ENCODE results near the gene HS6ST3. TPM values are rescaled to one million over a fixed set of nuclear protein-coding genes. Genes with fewer than 3 reads are reported as not detected.

Gene HS6ST3
- total and polyA plus RNA-seq, 9 of the 15 experiments (the other 6 are each of a cell fraction or from before 2014, with no cell fraction given): not detected

GRCh38 chr13:96342852-96343465, 253.1 kb downstream of the HS6ST3 start:
- Histone ChIP-seq H2AFZ (ENCODE audit: low read depth, low read length) (no peak overlapping the region), H3K27ac (ENCODE audit: extremely low read depth, low read depth, low read length) (no peak overlapping the region), H3K4me1 (replicated peaks in 1 of 2; ENCODE audit: control insufficient read depth in 2 of 2, insufficient read depth in 2 of 2, low read length in 2 of 2) (no peaks in the 10 kb centered on the region), H3K4me2 (ENCODE audit: insufficient read depth, low read length) (no peak overlapping the region), H3K4me3 (no peak overlapping the region), H3K9me3 (replicated peaks; ENCODE audit: control insufficient read depth, insufficient read depth, low read depth, low read length) (no peaks in the 10 kb centered on the region), H4K20me1 (replicated peaks; ENCODE audit: control insufficient read depth, insufficient read depth, low read length) (no peaks in the 10 kb centered on the region), H3K27me3 (ENCODE audit: control insufficient read depth in 2 of 2, insufficient read depth in 2 of 2, low read length in 2 of 2) (no peaks in the 10 kb centered on the region), H3K9me1 (ENCODE audit: control insufficient read depth, insufficient read depth, low read length) (no peaks in the 10 kb centered on the region), H3K79me2 (ENCODE audit: control insufficient read depth, insufficient read depth, low read length) (no peaks in the 10 kb centered on the region), H3K9ac (ENCODE audit: insufficient read depth in 1 of 2, low read depth in 2 of 2, low read length in 2 of 2) (no peak overlapping the region), H3K36me3 (ENCODE audit: control insufficient read depth, insufficient read depth, low read length) (no peaks in the 10 kb centered on the region)
- POLR2A ChIA-PET: interaction anchor here (0.6 kb wide), 1 partner anchor 1104 kb away, joined by 3 read pairs; no protein-coding TSS in a partner anchor
- FAIRE-seq: no peak
- no peak for ATAC-seq
- in situ Hi-C loops (cut with MboI): no loop called here
- CTCF ChIA-PET (ENCODE audit: low intra/inter-chr PET ratio): no interaction called here
- no peak for DNase-seq (ENCODE audit: extremely low read depth in 1 of 4, low spot score in 3 of 4)
- BruUV-seq (replicated peaks): no TSS peak
- WGBS (ENCODE audit: insufficient coverage, low coverage, missing lambda C conversion rate): 0% methylated on average over 4 of the region's 4 CpGs
- intact Hi-C loops (cut with micrococcal nuclease): no loop called here
- TF ChIP-seq CBX8 (IDR thresholded peaks at IDR 0.05; ENCODE audit: borderline replicate concordance, extremely low read depth, low read depth, low read length, poor library complexity, severe bottlenecking) (no peak), NCOA4 (IDR thresholded peaks at IDR 0.05; ENCODE audit: partially characterized antibody) (no peak), SMAD2 (IDR thresholded peaks at IDR 0.05; ENCODE audit: low read depth, low read length) (no peak), U2AF2 (optimal IDR thresholded peaks at IDR 0.05; ENCODE audit: low read depth, low read length) (no peak), SAP30 (IDR thresholded peaks at IDR 0.05; ENCODE audit: borderline replicate concordance, insufficient read depth, low read depth, low read length, poor library complexity, severe bottlenecking) (no peak), ZFP91 (CRISPR knock-in tag; IDR thresholded peaks at IDR 0.05) (no peak), THRB (CRISPR knock-in tag; conservative IDR thresholded peaks at IDR 0.05) (no peak), ZNF282 (CRISPR knock-in tag; IDR thresholded peaks at IDR 0.05) (no peak), TBL1XR1 (IDR thresholded peaks at IDR 0.05; ENCODE audit: low read length in 2 of 2) (no peak)
